Chondrocyte (in vitro differentiated cells): ENCODE results near the gene AHRR. TPM values are rescaled to one million over a fixed set of nuclear protein-coding genes. Genes with fewer than 3 reads are reported as not detected.

Experiments
- DNase-seq: peaks from one replicate; pipeline ENCODE4 v3.0.0; 2021; ENCODE audit warnings: mixed read lengths, low spot score
- H3K27ac Mint-ChIP-seq: one replicate; pipeline ENCODE4 v1.8.0; 2021; ENCODE audit warnings: mild to moderate bottlenecking, moderate library complexity, mixed read lengths; ENCODE audit not compliant: unreplicated experiment
- H3K27me3 Mint-ChIP-seq: 2 replicates; pipeline ENCODE4 v1.8.0; 2021; ENCODE audit warnings: low read depth, mixed read lengths
- H3K36me3 Mint-ChIP-seq: 2 replicates; pipeline ENCODE4 v1.8.0; 2021; ENCODE audit warnings: low read depth, mixed read lengths
- H3K4me1 Mint-ChIP-seq: 2 replicates; pipeline ENCODE4 v1.8.0; 2021; ENCODE audit warnings: low read depth, mild to moderate bottlenecking, mixed read lengths
- H3K4me3 Mint-ChIP-seq: one replicate; pipeline ENCODE4 v1.8.0; 2021; ENCODE audit warnings: mild to moderate bottlenecking, moderate library complexity, mixed read lengths; ENCODE audit not compliant: unreplicated experiment
- H3K9me3 Mint-ChIP-seq: 2 replicates; pipeline ENCODE4 v1.8.0; 2021; ENCODE audit warnings: low read depth, mixed read lengths
- CTCF ChIP-seq: fragments of 200-600 bp; sonication (generic); IDR thresholded peaks from 2 replicates; pipeline ENCODE4 v1.5.0; 2021; ENCODE audit warnings: antibody characterized with exemption, mild to moderate bottlenecking, moderate library complexity
- total RNA-seq: library from RNA; stranded (reverse); gene quantifications from 3 replicates; pipeline ENCODE4 v1.2.1, GENCODE V29; 2021

AHRR gene
- total RNA-seq, 1 donor from 2014 or later, result 17.3 TPM

- no peak for TF ChIP-seq CTCF
- Mint-ChIP-seq H3K4me1 (peaks cover 20% of the 10 kb centered on the region), H3K27me3 (no peaks in the 10 kb centered on the region), H3K4me3 (peak overlapping the region; percentile 43), H3K27ac (peak overlapping the region; percentile 90), H3K9me3 (no peaks in the 10 kb centered on the region), H3K36me3 (peaks cover 9% of the 10 kb centered on the region)
- DNase-seq, result peak; percentile 86
These were observed 108.9 kb downstream of the AHRR start for GRCh38 chr5:430214-430925.

GRCh38 chr5:431001-431710 is 109.6 kb downstream of the AHRR start:
- Mint-ChIP-seq H3K4me1 (peaks cover 20% of the 10 kb centered on the region), H3K27ac (no peak overlapping the region), H3K36me3 (peaks cover 9% of the 10 kb centered on the region), H3K9me3 (no peaks in the 10 kb centered on the region), H3K27me3 (no peaks in the 10 kb centered on the region), H3K4me3 (no peak overlapping the region)
- peak; percentile 82 for TF ChIP-seq CTCF
- DNase-seq, result peak; percentile 86

- H3K4me3 Mint-ChIP-seq, result no peak overlapping the region
- DNase-seq, result peak; percentile 71
- no peaks in the 10 kb centered on the region for H3K9me3 Mint-ChIP-seq
- TF ChIP-seq CTCF, result no peak
- H3K36me3 Mint-ChIP-seq, result peaks cover 9% of the 10 kb centered on the region
- no peaks in the 10 kb centered on the region for H3K27me3 Mint-ChIP-seq
- H3K27ac Mint-ChIP-seq, result no peak overlapping the region
- H3K4me1 Mint-ChIP-seq, result peaks cover 20% of the 10 kb centered on the region
These were observed 110.2 kb downstream of the AHRR start for GRCh38 chr5:431711-432050.

- no peaks in the 10 kb centered on the region for H3K27me3 Mint-ChIP-seq
- peak; percentile 70 for DNase-seq
- peaks cover 9% of the 10 kb centered on the region for H3K36me3 Mint-ChIP-seq
- H3K4me1 Mint-ChIP-seq, result peaks cover 20% of the 10 kb centered on the region
- H3K4me3 Mint-ChIP-seq, result no peak overlapping the region
- no peak overlapping the region for H3K27ac Mint-ChIP-seq
- no peaks in the 10 kb centered on the region for H3K9me3 Mint-ChIP-seq
- no peak for TF ChIP-seq CTCF
These were observed 110.8 kb downstream of the AHRR start for GRCh38 chr5:432201-432927.
